ENCODE measurements around the gene ERCC2.
"Not testable (repeated sequence)": the region's sequence is repeated elsewhere in the genome, so short reads cannot be mapped to it uniquely, and the experiment has no call there.

ERCC2 gene

GRCh38 chr19:45370410-45371204, at the start of gene ERCC2:
Gene ERCC2 (minus strand): TSS chr19:45370573. CDS start chr19:45370540, 33 bp downstream.
- H3K4me1 ChIP-seq (ENCODE audit: control insufficient read depth, insufficient read depth, low read length), result no peaks in the 10 kb centered on the region
- H3K4me3 ChIP-seq (ENCODE audit: low read depth, low read length), result peak within 1 kb of the TSS; percentile 88
- H3K27ac ChIP-seq (ENCODE audit: low read depth, low read length), result peak within 1 kb of the TSS; percentile 34; the same call in 1 of the 2 replicates

GRCh38 chr19:45419895-45420294, 49.5 kb upstream of the ERCC2 start:
- H3K4me3 ChIP-seq (ENCODE audit: low read depth, low read length), result no peak overlapping the region
- peaks cover 7% of the 10 kb centered on the region; the same call in 1 of the 2 replicates for H3K4me1 ChIP-seq (ENCODE audit: control insufficient read depth, insufficient read depth, low read length)
- H3K27ac ChIP-seq (ENCODE audit: low read depth, low read length), result no peak overlapping the region
- no peaks in the 10 kb centered on the region for H3K27me3 ChIP-seq (ENCODE audit: control insufficient read depth, insufficient read depth, low read length)
- H3K9me3 ChIP-seq (ENCODE audit: control insufficient read depth, insufficient read depth, low read depth, low read length), result no peaks in the 10 kb centered on the region
- peaks cover 48% of the 10 kb centered on the region for H3K36me3 ChIP-seq (ENCODE audit: control insufficient read depth, insufficient read depth, low read length)
- no peak overlapping the region for H3K9ac ChIP-seq (ENCODE audit: low read length)

More at GRCh38 chr19:45370410-45371204, at the start of gene ERCC2:
- no peaks in the 10 kb centered on the region for H3K9me3 ChIP-seq (ENCODE audit: control insufficient read depth, insufficient read depth, low read depth, low read length)
- peaks cover 23% of the 10 kb centered on the region for H3K36me3 ChIP-seq (ENCODE audit: control insufficient read depth, insufficient read depth, low read length)
- no peaks in the 10 kb centered on the region for H3K27me3 ChIP-seq (ENCODE audit: control insufficient read depth, insufficient read depth, low read length)
- H3K9ac ChIP-seq (ENCODE audit: low read length), result peak within 1 kb of the TSS; percentile 90

- no peaks in the 10 kb centered on the region for H3K9me3 ChIP-seq (ENCODE audit: control insufficient read depth, insufficient read depth, low read depth, low read length)
- H3K36me3 ChIP-seq (ENCODE audit: control insufficient read depth, insufficient read depth, low read length), result peaks cover 53% of the 10 kb centered on the region
- no peak overlapping the region for H3K27ac ChIP-seq (ENCODE audit: low read depth, low read length)
- H3K4me1 ChIP-seq (ENCODE audit: control insufficient read depth, insufficient read depth, low read length), result peaks cover 7% of the 10 kb centered on the region; the same call in 1 of the 2 replicates
- H3K9ac ChIP-seq (ENCODE audit: low read length), result no peak overlapping the region
- no peak overlapping the region for H3K4me3 ChIP-seq (ENCODE audit: low read depth, low read length)
- H3K27me3 ChIP-seq (ENCODE audit: control insufficient read depth, insufficient read depth, low read length), result no peaks in the 10 kb centered on the region
Measured at GRCh38 chr19:45419396-45419795, 49.0 kb upstream of the ERCC2 start.

GRCh38 chr19:45418802-45419201, 48.4 kb upstream of the ERCC2 start:
- H3K9ac ChIP-seq (ENCODE audit: low read length), result no peak overlapping the region
- no peak overlapping the region for H3K4me3 ChIP-seq (ENCODE audit: low read depth, low read length)
- H3K9me3 ChIP-seq (ENCODE audit: control insufficient read depth, insufficient read depth, low read depth, low read length), result no peaks in the 10 kb centered on the region
- H3K27me3 ChIP-seq (ENCODE audit: control insufficient read depth, insufficient read depth, low read length), result no peaks in the 10 kb centered on the region
- H3K4me1 ChIP-seq (ENCODE audit: control insufficient read depth, insufficient read depth, low read length), result peaks cover 7% of the 10 kb centered on the region; the same call in 1 of the 2 replicates
- H3K36me3 ChIP-seq (ENCODE audit: control insufficient read depth, insufficient read depth, low read length), result peaks cover 57% of the 10 kb centered on the region
- H3K27ac ChIP-seq (ENCODE audit: low read depth, low read length), result no peak overlapping the region

GRCh38 chr19:45417151-45417550, 46.8 kb upstream of the ERCC2 start:
- Histone ChIP-seq H3K4me1 (ENCODE audit: control insufficient read depth, insufficient read depth, low read length) (peaks cover 4% of the 10 kb centered on the region; the same call in 1 of the 2 replicates), H3K4me3 (ENCODE audit: low read depth, low read length) (no peak overlapping the region), H3K9ac (ENCODE audit: low read length) (no peak overlapping the region), H3K27ac (ENCODE audit: low read depth, low read length) (no peak overlapping the region), H3K27me3 (ENCODE audit: control insufficient read depth, insufficient read depth, low read length) (no peaks in the 10 kb centered on the region), H3K9me3 (ENCODE audit: control insufficient read depth, insufficient read depth, low read depth, low read length) (no peaks in the 10 kb centered on the region), H3K36me3 (ENCODE audit: control insufficient read depth, insufficient read depth, low read length) (peaks cover 73% of the 10 kb centered on the region)

- H3K9me3 ChIP-seq (ENCODE audit: control insufficient read depth, insufficient read depth, low read depth, low read length), result no peaks in the 10 kb centered on the region
- H3K27ac ChIP-seq (ENCODE audit: low read depth, low read length), result no peak overlapping the region
- H3K9ac ChIP-seq (ENCODE audit: low read length), result no peak overlapping the region
- peaks cover 73% of the 10 kb centered on the region for H3K36me3 ChIP-seq (ENCODE audit: control insufficient read depth, insufficient read depth, low read length)
- H3K4me1 ChIP-seq (ENCODE audit: control insufficient read depth, insufficient read depth, low read length), result no peaks in the 10 kb centered on the region; the same call in 1 of the 2 replicates
- no peak overlapping the region for H3K4me3 ChIP-seq (ENCODE audit: low read depth, low read length)
- H3K27me3 ChIP-seq (ENCODE audit: control insufficient read depth, insufficient read depth, low read length), result no peaks in the 10 kb centered on the region
Measured at GRCh38 chr19:45414468-45414867, 44.1 kb upstream of the ERCC2 start.

GRCh38 chr19:45413497-45413896, 43.1 kb upstream of the ERCC2 start:
- H3K36me3 ChIP-seq (ENCODE audit: control insufficient read depth, insufficient read depth, low read length), result peaks cover 73% of the 10 kb centered on the region
- no peaks in the 10 kb centered on the region for H3K9me3 ChIP-seq (ENCODE audit: control insufficient read depth, insufficient read depth, low read depth, low read length)
- no peak overlapping the region for H3K27ac ChIP-seq (ENCODE audit: low read depth, low read length)
- H3K4me3 ChIP-seq (ENCODE audit: low read depth, low read length), result no peak overlapping the region
- no peaks in the 10 kb centered on the region for H3K27me3 ChIP-seq (ENCODE audit: control insufficient read depth, insufficient read depth, low read length)
- no peak overlapping the region for H3K9ac ChIP-seq (ENCODE audit: low read length)
- no peaks in the 10 kb centered on the region for H3K4me1 ChIP-seq (ENCODE audit: control insufficient read depth, insufficient read depth, low read length)

GRCh38 chr19:45410330-45410729, 40.0 kb upstream of the ERCC2 start:
- not testable (repeated sequence) for H3K9ac ChIP-seq (ENCODE audit: low read length); H3K27me3 ChIP-seq (ENCODE audit: control insufficient read depth, insufficient read depth, low read length); H3K4me1 ChIP-seq (ENCODE audit: control insufficient read depth, insufficient read depth, low read length); H3K9me3 ChIP-seq (ENCODE audit: control insufficient read depth, insufficient read depth, low read depth, low read length); H3K4me3 ChIP-seq (ENCODE audit: low read depth, low read length); H3K27ac ChIP-seq (ENCODE audit: low read depth, low read length)
- H3K36me3 ChIP-seq (ENCODE audit: control insufficient read depth, insufficient read depth, low read length), result peaks cover 55% of the 10 kb centered on the region

GRCh38 chr19:45409557-45409920, 39.2 kb upstream of the ERCC2 start:
- Histone ChIP-seq H3K36me3 (ENCODE audit: control insufficient read depth, insufficient read depth, low read length) (peaks cover 50% of the 10 kb centered on the region), H3K27ac (ENCODE audit: low read depth, low read length) (no peak overlapping the region)

GRCh38 chr19:45408830-45409556, 38.6 kb upstream of the ERCC2 start:
- Histone ChIP-seq H3K9me3 (ENCODE audit: control insufficient read depth, insufficient read depth, low read depth, low read length) (no peaks in the 10 kb centered on the region), H3K4me3 (ENCODE audit: low read depth, low read length) (no peak overlapping the region), H3K36me3 (ENCODE audit: control insufficient read depth, insufficient read depth, low read length) (peaks cover 46% of the 10 kb centered on the region), H3K27ac (ENCODE audit: low read depth, low read length) (no peak overlapping the region), H3K27me3 (ENCODE audit: control insufficient read depth, insufficient read depth, low read length) (no peaks in the 10 kb centered on the region), H3K4me1 (ENCODE audit: control insufficient read depth, insufficient read depth, low read length) (peaks cover 6% of the 10 kb centered on the region), H3K9ac (ENCODE audit: low read length) (no peak overlapping the region)

More at GRCh38 chr19:45409557-45409920, 39.2 kb upstream of the ERCC2 start:
- no peak overlapping the region for H3K9ac ChIP-seq (ENCODE audit: low read length)
- no peak overlapping the region for H3K4me3 ChIP-seq (ENCODE audit: low read depth, low read length)
- H3K27me3 ChIP-seq (ENCODE audit: control insufficient read depth, insufficient read depth, low read length), result no peaks in the 10 kb centered on the region
- H3K9me3 ChIP-seq (ENCODE audit: control insufficient read depth, insufficient read depth, low read depth, low read length), result no peaks in the 10 kb centered on the region
- peaks cover 4% of the 10 kb centered on the region; the same call in 1 of the 2 replicates for H3K4me1 ChIP-seq (ENCODE audit: control insufficient read depth, insufficient read depth, low read length)

- Histone ChIP-seq H3K36me3 (ENCODE audit: control insufficient read depth, insufficient read depth, low read length) (peaks cover 38% of the 10 kb centered on the region), H3K27ac (ENCODE audit: low read depth, low read length) (no peak overlapping the region), H3K27me3 (ENCODE audit: control insufficient read depth, insufficient read depth, low read length) (no peaks in the 10 kb centered on the region), H3K4me3 (ENCODE audit: low read depth, low read length) (no peak overlapping the region), H3K9me3 (ENCODE audit: control insufficient read depth, insufficient read depth, low read depth, low read length) (no peaks in the 10 kb centered on the region), H3K9ac (ENCODE audit: low read length) (no peak overlapping the region), H3K4me1 (ENCODE audit: control insufficient read depth, insufficient read depth, low read length) (peaks cover 14% of the 10 kb centered on the region)
Measured at GRCh38 chr19:45408121-45408520, 37.7 kb upstream of the ERCC2 start.

Data from HUES6 (cell line).